SK-N-MC (cell line): ENCODE results near the gene SHROOM3.

Experiments used
- EZH2 ChIP-seq: fragments of 200-600 bp; sonication (generic); IDR thresholded peaks from one replicate; pipeline ENCODE4 v1.6.1; 2017; ENCODE audit warnings: antibody characterized with exemption
- FOXP2 ChIP-seq: optimal IDR thresholded peaks from 2 replicates; pipeline ENCODE3; 2011; ENCODE audit warnings: mild to moderate bottlenecking, moderate library complexity; ENCODE audit not compliant: insufficient read depth; ENCODE audit errors: extremely low read length, control extremely low read depth
- POLR2AphosphoS5 ChIP-seq: IDR thresholded peaks from 2 replicates; pipeline ENCODE4 v1.6.1; 2012; ENCODE audit warnings: mild to moderate bottlenecking, low read depth, low read length, borderline replicate concordance

DNA sequence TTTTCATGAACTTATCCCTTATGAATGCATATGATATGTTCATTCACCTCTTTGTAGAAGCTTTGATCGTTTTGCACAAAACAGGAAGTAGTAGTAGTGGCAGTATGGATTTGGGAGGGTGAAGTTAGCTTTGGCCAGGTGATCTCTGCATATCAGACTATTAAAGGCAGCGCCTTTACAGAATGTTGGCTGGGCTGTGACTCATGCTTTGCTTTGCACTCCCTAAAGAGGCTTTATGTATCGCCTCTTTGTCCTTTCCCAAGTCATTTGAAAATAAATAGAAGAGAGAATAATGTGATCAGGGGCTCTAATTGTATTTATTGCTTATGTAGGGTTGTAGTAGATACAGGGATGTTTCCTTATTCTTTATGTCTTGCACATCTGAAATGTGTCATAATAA, 50.4 kb downstream of the SHROOM3 start:
- no peak for TF ChIP-seq POLR2AphosphoS5
- TF ChIP-seq EZH2 = no peak
- no peak for TF ChIP-seq FOXP2
